Activated naive CD8-positive, alpha-beta T cell (primary cell): ENCODE measurements around the gene MOV10L1.
"Not testable (repeated sequence)": the region's sequence is repeated elsewhere in the genome, so short reads cannot be mapped to it uniquely, and the experiment has no call there.

Experiments
- H3K27ac Mint-ChIP-seq: one replicate; pipeline ENCODE4 v1.8.0; 2021; ENCODE audit warnings: mixed read lengths
- H3K27me3 Mint-ChIP-seq: one replicate; pipeline ENCODE4 v1.8.0; 2021; ENCODE audit warnings: mixed read lengths
- H3K36me3 Mint-ChIP-seq: one replicate; pipeline ENCODE4 v1.8.0; 2021; ENCODE audit warnings: mixed read lengths
- H3K4me1 Mint-ChIP-seq: one replicate; pipeline ENCODE4 v1.8.0; 2021; ENCODE audit warnings: low read depth, mixed read lengths
- H3K4me3 Mint-ChIP-seq: one replicate; pipeline ENCODE4 v1.8.0; 2021; ENCODE audit warnings: mild to moderate bottlenecking, mixed read lengths
- H3K9me3 Mint-ChIP-seq: one replicate; pipeline ENCODE4 v1.8.0; 2021; ENCODE audit warnings: low read depth, mixed read lengths

MOV10L1 gene

GRCh38 chr22:50194037-50194805 is 104.4 kb downstream of the MOV10L1 start:
- Mint-ChIP-seq H3K27me3 (no peaks in the 10 kb centered on the region), H3K4me3 (no peak overlapping the region), H3K36me3 (no peaks in the 10 kb centered on the region), H3K4me1 (peaks cover 28% of the 10 kb centered on the region), H3K27ac (peak overlapping the region; percentile 16), H3K9me3 (no peaks in the 10 kb centered on the region)

- H3K9me3 Mint-ChIP-seq = no peaks in the 10 kb centered on the region
- no peak overlapping the region for H3K4me3 Mint-ChIP-seq
- H3K36me3 Mint-ChIP-seq = no peaks in the 10 kb centered on the region
- H3K27ac Mint-ChIP-seq = no peak overlapping the region
- H3K4me1 Mint-ChIP-seq = peaks cover 22% of the 10 kb centered on the region
- H3K27me3 Mint-ChIP-seq = no peaks in the 10 kb centered on the region
Measured at GRCh38 chr22:50196256-50196655, 106.5 kb downstream of the MOV10L1 start.

- Mint-ChIP-seq H3K27me3 (no peaks in the 10 kb centered on the region), H3K27ac (no peak overlapping the region), H3K4me1 (peaks cover 16% of the 10 kb centered on the region), H3K36me3 (no peaks in the 10 kb centered on the region), H3K4me3 (no peak overlapping the region), H3K9me3 (no peaks in the 10 kb centered on the region)
Measured at GRCh38 chr22:50197000-50197800, 107.4 kb downstream of the MOV10L1 start.

- Mint-ChIP-seq H3K4me1 (peaks cover 15% of the 10 kb centered on the region), H3K4me3 (no peak overlapping the region), H3K27ac (no peak overlapping the region), H3K27me3 (no peaks in the 10 kb centered on the region), H3K9me3 (no peaks in the 10 kb centered on the region), H3K36me3 (no peaks in the 10 kb centered on the region)
Measured at GRCh38 chr22:50197856-50198623, 108.2 kb downstream of the MOV10L1 start.

- H3K9me3 Mint-ChIP-seq = no peaks in the 10 kb centered on the region
Measured at GRCh38 chr22:50198624-50199017, 108.8 kb downstream of the MOV10L1 start.

GRCh38 chr22:50199251-50199721 is 109.5 kb downstream of the MOV10L1 start:
- peaks cover 22% of the 10 kb centered on the region for H3K4me1 Mint-ChIP-seq
- no peaks in the 10 kb centered on the region for H3K9me3 Mint-ChIP-seq
- no peaks in the 10 kb centered on the region for H3K27me3 Mint-ChIP-seq
- H3K36me3 Mint-ChIP-seq = no peaks in the 10 kb centered on the region
- H3K27ac Mint-ChIP-seq = no peak overlapping the region
- H3K4me3 Mint-ChIP-seq = peak overlapping the region; percentile 71

More at GRCh38 chr22:50198624-50199017, 108.8 kb downstream of the MOV10L1 start:
- Mint-ChIP-seq H3K27me3 (no peaks in the 10 kb centered on the region), H3K4me3 (no peak overlapping the region), H3K27ac (no peak overlapping the region), H3K36me3 (no peaks in the 10 kb centered on the region), H3K4me1 (peaks cover 19% of the 10 kb centered on the region)

GRCh38 chr22:50199829-50200460 is 110.1 kb downstream of the MOV10L1 start:
- Mint-ChIP-seq H3K27ac (no peak overlapping the region), H3K36me3 (no peaks in the 10 kb centered on the region), H3K9me3 (no peaks in the 10 kb centered on the region), H3K27me3 (no peaks in the 10 kb centered on the region), H3K4me1 (peaks cover 26% of the 10 kb centered on the region), H3K4me3 (peak overlapping the region; percentile 71)

- Mint-ChIP-seq H3K36me3 (no peaks in the 10 kb centered on the region), H3K4me1 (peaks cover 30% of the 10 kb centered on the region), H3K27me3 (no peaks in the 10 kb centered on the region)
Measured at GRCh38 chr22:50200461-50201190, 110.8 kb downstream of the MOV10L1 start, which contains the start of gene SELENOO. Gene SELENOO, plus strand, starts transcription at chr22:50201011. Its CDS starts 26 bp downstream, at chr22:50201037.

GRCh38 chr22:50201191-50202129 is 111.7 kb downstream of the MOV10L1 start:
- no peaks in the 10 kb centered on the region for H3K9me3 Mint-ChIP-seq
- H3K27ac Mint-ChIP-seq = peak overlapping the region; percentile 64
- H3K4me1 Mint-ChIP-seq = peaks cover 30% of the 10 kb centered on the region
- H3K4me3 Mint-ChIP-seq = peak overlapping the region; percentile 87
- H3K36me3 Mint-ChIP-seq = no peaks in the 10 kb centered on the region
- H3K27me3 Mint-ChIP-seq = no peaks in the 10 kb centered on the region

More at GRCh38 chr22:50200461-50201190, 110.8 kb downstream of the MOV10L1 start, which contains the start of gene SELENOO:
- Mint-ChIP-seq H3K9me3 (no peaks in the 10 kb centered on the region), H3K27ac (peak within 1 kb of the TSS; percentile 64), H3K4me3 (peak within 1 kb of the TSS; percentile 87)

GRCh38 chr22:50202130-50202666 is 112.4 kb downstream of the MOV10L1 start:
- Mint-ChIP-seq H3K27me3 (no peaks in the 10 kb centered on the region), H3K27ac (peak overlapping the region; percentile 64), H3K4me1 (peaks cover 30% of the 10 kb centered on the region), H3K4me3 (peak overlapping the region; percentile 87), H3K9me3 (no peaks in the 10 kb centered on the region), H3K36me3 (no peaks in the 10 kb centered on the region)

GRCh38 chr22:50203288-50203687 is 113.5 kb downstream of the MOV10L1 start:
- peaks cover 30% of the 10 kb centered on the region for H3K4me1 Mint-ChIP-seq
- no peak overlapping the region for H3K27ac Mint-ChIP-seq
- no peak overlapping the region for H3K4me3 Mint-ChIP-seq
- no peaks in the 10 kb centered on the region for H3K27me3 Mint-ChIP-seq
- H3K9me3 Mint-ChIP-seq = no peaks in the 10 kb centered on the region
- no peaks in the 10 kb centered on the region for H3K36me3 Mint-ChIP-seq

- Mint-ChIP-seq H3K36me3 (no peaks in the 10 kb centered on the region), H3K4me3 (no peak overlapping the region), H3K9me3 (no peaks in the 10 kb centered on the region), H3K27ac (no peak overlapping the region), H3K27me3 (no peaks in the 10 kb centered on the region), H3K4me1 (peaks cover 28% of the 10 kb centered on the region)
Measured at GRCh38 chr22:50204571-50204970, 114.8 kb downstream of the MOV10L1 start.

GRCh38 chr22:50204998-50205397 is 115.2 kb downstream of the MOV10L1 start:
- H3K4me1 Mint-ChIP-seq = peaks cover 28% of the 10 kb centered on the region
- not testable (repeated sequence) for H3K4me3 Mint-ChIP-seq, H3K27ac Mint-ChIP-seq, H3K27me3 Mint-ChIP-seq, H3K9me3 Mint-ChIP-seq, H3K36me3 Mint-ChIP-seq
